Left cardiac atrium (tissue), 4 donors: ENCODE data around the gene ZBTB16. TPM values are rescaled to one million over a fixed set of nuclear protein-coding genes. Genes with fewer than 3 reads are reported as not detected.
"Not testable (repeated sequence)": the region's sequence is repeated elsewhere in the genome, so short reads cannot be mapped to it uniquely, and the experiment has no call there.

ENCODE experiments used
- ATAC-seq, 2 donors: fragments of 200-7000 bp; cut with Tn5 transposase; one replicate each; pipeline ENCODE4 v1.9.1; 2020; ENCODE audit warnings: mild to moderate bottlenecking in 2 of 2, moderate library complexity in 2 of 2
- DNase-seq: peaks from one replicate; pipeline ENCODE4 v3.0.0-alpha.2; 2020
- intact Hi-C, 2 donors: fragments of 100-400 bp; cut with DNase I; formaldehyde crosslinking; loops; one replicate each; pipeline versions ENCODE4 v1.14.1 to v1.15.1; 2022 to 2023
- total RNA-seq, 2 donors: library from RNA; stranded (reverse); fragmentation: NEBNext Ultra II Directional; extraction: Animal tissue kit (Norgen Biotek cat#: 25700); gene quantifications; one replicate each; pipeline ENCODE4 v1.2.1, GENCODE V29; 2021
- donor health status: DM: no; HTN: yes; CAD: no.
- donor health status: DM: no; HTN: yes; CAD: no; lungs with severe emphysema.
- donor health status: DM: yes; HTN: yes; CAD: no.
- donor health status: Dilated cardiomyopathy.

ZBTB16 gene
- total RNA-seq, 2 donors from 2014 or later = 65.2 to 79.5 TPM

GRCh38 chr11:114039551-114039950 is 20.0 kb upstream of the ZBTB16 start:
- DNase-seq = no peak
- intact Hi-C loops = no loop called here

GRCh38 chr11:114040706-114041211 is 18.8 kb upstream of the ZBTB16 start:
- intact Hi-C loops = no loop called here
- peak in 1 of 2 donors; percentile 24 for ATAC-seq
- no peak for DNase-seq

More at GRCh38 chr11:114039551-114039950, 20.0 kb upstream of the ZBTB16 start:
- no peak for ATAC-seq

DNA sequence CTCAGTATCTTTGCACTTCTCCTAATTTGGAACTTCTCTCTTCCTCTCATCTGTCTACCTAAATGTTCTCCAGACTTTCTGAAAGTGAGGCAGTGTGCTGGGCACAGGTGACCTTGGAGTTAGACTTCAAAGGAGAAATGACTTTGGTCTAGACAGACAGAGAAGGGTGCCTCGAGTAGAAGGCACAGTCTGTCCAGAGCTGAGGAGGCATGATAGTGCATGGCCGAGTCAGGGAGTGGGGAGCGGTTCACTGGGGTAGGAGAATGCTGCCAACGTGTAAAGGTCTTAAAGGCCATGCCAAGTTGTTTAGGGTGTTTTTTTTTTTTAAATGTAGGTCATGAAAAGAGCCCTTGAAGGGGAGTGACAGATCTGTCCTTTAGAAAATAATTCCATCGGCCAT is 17.3 kb upstream of the ZBTB16 start:
- no peak for DNase-seq
- peak in 1 of 2 donors; percentile 12 for ATAC-seq
- intact Hi-C loops = no loop called here

GRCh38 chr11:114044042-114044871 is 15.3 kb upstream of the ZBTB16 start:
- intact Hi-C loops = no loop called here
- DNase-seq (peak; percentile 62), ATAC-seq (peak in 1 of 2 donors; percentile 70)

DNA sequence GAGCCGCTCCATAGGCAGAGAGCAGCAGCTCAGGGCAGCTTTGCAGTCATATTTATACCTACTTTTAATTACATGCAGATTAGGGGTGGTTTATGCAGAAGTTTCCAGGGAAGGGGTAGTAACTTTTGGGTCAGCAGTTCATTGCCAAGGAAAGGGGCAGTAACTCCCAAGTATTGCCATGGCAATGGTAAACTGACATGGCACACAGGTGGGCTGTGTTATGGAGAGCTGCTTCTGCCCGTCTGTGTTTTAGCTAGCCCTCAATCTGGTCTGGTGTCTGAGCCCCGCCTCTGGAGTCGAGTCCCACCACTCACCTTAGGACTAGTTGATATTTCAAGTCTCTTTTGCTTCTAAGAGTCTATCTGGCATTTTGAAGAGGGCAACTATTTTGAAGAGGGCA is 12.2 kb upstream of the ZBTB16 start:
- intact Hi-C loops = no loop called here

GRCh38 chr11:114049050-114049449 is 10.5 kb upstream of the ZBTB16 start:
- ATAC-seq = no peak
- DNase-seq = no peak
- intact Hi-C loops = no loop called here

More for the DNA sequence above, 12.2 kb upstream of the ZBTB16 start:
- DNase-seq (no peak), ATAC-seq (no peak)

DNA sequence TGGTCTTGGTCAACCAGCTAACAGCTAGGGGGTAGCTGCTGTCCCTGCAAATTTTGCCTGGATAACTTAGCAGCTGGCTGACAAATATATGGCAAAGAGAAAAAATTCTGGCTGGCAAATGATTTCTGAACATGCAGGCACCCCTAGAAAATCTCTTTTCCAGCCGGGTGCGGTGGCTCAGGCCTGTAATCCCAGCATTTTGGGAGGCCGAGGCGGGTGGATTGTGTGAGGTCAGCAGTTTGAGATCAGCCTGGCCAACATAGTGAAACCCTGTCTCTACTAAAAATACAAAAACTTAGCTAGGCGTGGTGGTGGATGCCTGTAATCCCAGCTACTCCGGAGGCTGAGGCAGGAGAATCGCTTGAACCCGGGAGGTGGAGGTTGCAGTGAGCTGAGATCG is 9.7 kb upstream of the ZBTB16 start:
- ATAC-seq, intact Hi-C loops, DNase-seq: not testable (repeated sequence)

DNA sequence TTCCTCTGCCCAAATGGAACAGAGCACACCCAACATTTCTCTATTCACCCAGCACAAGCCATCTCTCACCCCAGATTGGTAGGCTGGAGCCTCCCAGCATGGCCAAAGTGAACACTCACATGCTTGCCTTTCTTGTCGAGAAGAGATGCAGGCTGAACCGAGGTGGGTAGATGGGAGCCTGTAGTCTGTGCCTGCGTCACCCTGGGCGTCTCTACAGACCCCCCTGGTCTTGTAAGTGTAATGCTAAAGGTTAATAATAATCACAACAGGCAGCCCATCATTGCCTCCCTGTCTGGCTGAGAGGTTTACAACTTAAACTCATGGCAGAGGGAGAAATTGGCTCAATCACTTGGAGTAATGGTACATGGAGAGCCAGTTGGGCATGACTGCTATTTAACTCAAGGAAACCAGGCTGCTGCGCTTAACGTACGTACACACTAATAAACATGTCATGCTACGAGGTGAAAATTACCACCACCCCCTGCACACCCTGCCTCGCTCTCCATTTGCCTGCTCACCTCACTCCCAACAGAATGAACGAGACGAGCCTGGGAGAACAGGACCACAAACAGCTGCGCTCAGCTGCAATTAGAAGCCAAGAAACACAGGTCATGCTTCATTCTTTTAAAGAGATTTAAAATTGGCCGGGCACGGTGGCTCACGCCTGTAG is 9.1 kb upstream of the ZBTB16 start:
- intact Hi-C loops = no loop called here
- DNase-seq (no peak), ATAC-seq (no peak)

- intact Hi-C loops = no loop called here
- DNase-seq (no peak), ATAC-seq (no peak)
Measured at GRCh38 chr11:114051558-114051957, 8.0 kb upstream of the ZBTB16 start.

- DNase-seq = no peak
- intact Hi-C loops = no loop called here
- no peak for ATAC-seq
Measured at GRCh38 chr11:114052160-114052559, 7.4 kb upstream of the ZBTB16 start.

GRCh38 chr11:114053406-114053805 is 6.1 kb upstream of the ZBTB16 start:
- DNase-seq (no peak), ATAC-seq (no peak)
- intact Hi-C loops = no loop called here

DNA sequence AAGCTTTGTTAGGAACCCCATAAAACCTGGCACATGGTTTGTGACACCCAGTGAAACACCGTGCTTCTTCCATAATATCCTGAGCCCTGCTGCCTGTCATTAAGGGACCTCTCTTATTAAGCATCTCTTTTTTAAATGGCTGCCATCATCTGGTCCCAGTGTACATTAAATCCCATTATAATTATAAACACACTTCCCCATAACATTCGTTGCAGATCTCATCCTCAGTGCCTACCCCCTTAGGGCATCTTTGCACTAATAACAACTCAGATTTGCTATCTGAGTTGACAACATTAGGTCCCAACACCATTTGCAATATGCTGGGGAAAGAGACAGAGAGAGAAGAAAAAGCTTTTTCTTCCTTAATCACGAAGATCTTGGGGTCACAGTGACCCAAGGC is 4.7 kb upstream of the ZBTB16 start:
- DNase-seq = no peak
- intact Hi-C loops = loop anchor here in 1 of 2 donors (5.0 kb wide), 1 partner anchor 127 kb away; no protein-coding TSS in a partner anchor
- no peak for ATAC-seq

DNA sequence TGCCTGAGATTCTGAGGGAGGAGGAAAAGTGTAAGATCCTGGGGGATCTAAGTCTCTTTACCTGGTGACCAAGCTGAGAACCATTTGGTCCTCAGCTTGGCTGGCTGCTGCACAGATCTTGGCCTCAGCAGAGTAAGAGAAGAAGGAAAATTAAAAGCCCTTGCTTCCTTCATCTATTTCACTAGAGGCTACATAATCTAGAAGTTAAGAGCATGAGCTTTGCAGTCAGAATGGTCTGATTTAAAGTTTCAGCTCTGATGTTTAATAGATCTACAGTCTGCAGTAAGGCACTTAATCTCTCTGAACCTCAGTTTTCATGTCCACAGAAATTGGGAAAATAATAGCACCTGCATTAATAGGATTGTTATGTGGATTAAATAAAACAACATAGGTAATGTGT is 3.1 kb upstream of the ZBTB16 start:
- ATAC-seq (no peak), DNase-seq (no peak)
- intact Hi-C loops = loop anchor here in 1 of 2 donors (5.0 kb wide), 1 partner anchor 126 kb away; no protein-coding TSS in a partner anchor

DNA sequence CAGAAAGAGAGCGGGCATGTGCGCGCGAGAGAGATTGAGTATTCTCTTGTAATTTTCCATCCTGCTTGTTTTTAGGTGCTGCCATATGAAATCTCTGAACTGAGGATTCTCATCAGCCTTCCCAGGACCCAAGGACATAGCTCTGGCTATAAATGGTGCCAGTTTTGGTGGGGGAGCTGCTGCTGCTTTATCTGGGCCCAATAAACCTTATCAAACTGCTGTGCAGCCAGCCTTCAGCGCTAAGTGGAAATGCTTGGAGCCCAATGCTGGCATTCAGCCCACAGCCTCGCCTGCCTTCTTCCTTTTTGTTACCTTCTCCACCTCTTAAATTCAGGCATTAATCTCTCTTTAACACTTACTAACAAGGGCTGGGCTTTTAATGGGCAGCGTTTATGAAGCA is 2.4 kb upstream of the ZBTB16 start:
- no peak for ATAC-seq
- intact Hi-C loops = loop anchor here in 1 of 2 donors (5.0 kb wide), 1 partner anchor 125 kb away; no protein-coding TSS in a partner anchor
- peak; percentile 62 for DNase-seq

GRCh38 chr11:114057605-114058004 is 1.9 kb upstream of the ZBTB16 start:
- intact Hi-C loops = loop anchor here in 1 of 2 donors (5.0 kb wide), 1 partner anchor 125 kb away; no protein-coding TSS in a partner anchor
- ATAC-seq = no peak
- no peak for DNase-seq

- ATAC-seq = no peak
- peak; percentile 51 for DNase-seq
- intact Hi-C loops = loop anchor here in 1 of 2 donors (5.0 kb wide), 1 partner anchor 124 kb away; no protein-coding TSS in a partner anchor
Measured at GRCh38 chr11:114058026-114058706, 1.3 kb upstream of the ZBTB16 start.

- intact Hi-C loops = loop anchor here in 1 of 2 donors (5.0 kb wide), 1 partner anchor 123 kb away; no protein-coding TSS in a partner anchor
- peak; percentile 57 for DNase-seq
Measured at GRCh38 chr11:114058871-114059277, 637 bp upstream of the ZBTB16 start.

GRCh38 chr11:114059984-114060391 is 477 bp downstream of the ZBTB16 start:
- intact Hi-C loops = loop anchor here (5.0 to 10.0 kb wide), 3 partner anchors 55 to 122 kb away; no protein-coding TSS in a partner anchor
- ATAC-seq (peak; percentile 8 to 29), DNase-seq (no peak)

More at GRCh38 chr11:114058871-114059277, 637 bp upstream of the ZBTB16 start:
- ATAC-seq = no peak
